NT2/D1 (cell line): ENCODE measurements around the gene IQUB.

Experiments
- SUZ12 ChIP-seq: IDR thresholded peaks from 2 replicates; pipeline ENCODE4 v1.6.1; 2011; ENCODE audit not compliant: insufficient read length, insufficient read depth; ENCODE audit errors: extremely low read depth
- YY1 ChIP-seq: IDR thresholded peaks from 2 replicates; pipeline ENCODE4 v1.6.1; 2011; ENCODE audit not compliant: insufficient read length, insufficient read depth
- ZNF274 ChIP-seq: IDR thresholded peaks from 2 replicates; pipeline ENCODE4 v1.6.1; 2011; ENCODE audit warnings: mild to moderate bottlenecking, low read depth, low read length

- no peak for TF ChIP-seq ZNF274
- no peak for TF ChIP-seq SUZ12
- TF ChIP-seq YY1: no peak
Observed at GRCh38 chr7:123499211-123499970, 35.0 kb downstream of the IQUB start.
